Tibial nerve (tissue), 4 donors: ENCODE data around the gene SYT11.
A peak's percentile ranks its signal among the peaks of the same experiment; 100 is the strongest.

ENCODE experiments used
- CTCF ChIP-seq, 5 experiments: fragments of 200-600 bp in 3 of 5; fragments of 450-650 bp in 2 of 5; sonication (generic) in 3 of 5; IDR thresholded peaks; one replicate each; pipeline ENCODE4 v1.5.1; 2016 to 2019; ENCODE audit warnings: antibody characterized with exemption in 5 of 5, mild to moderate bottlenecking in 3 of 5, moderate library complexity in 2 of 5
- EP300 ChIP-seq, 2 donors: sonication (generic); formaldehyde crosslinking; IDR thresholded peaks; one replicate each; pipeline ENCODE4 v1.6.1; 2017; ENCODE audit warnings: antibody characterized with exemption in 2 of 2, mild to moderate bottlenecking in 1 of 2
- POLR2A ChIP-seq, 2 donors: fragments of 450-650 bp; IDR thresholded peaks; one replicate each; pipeline ENCODE4 v1.6.1; 2017; ENCODE audit warnings: antibody characterized with exemption in 2 of 2, mild to moderate bottlenecking in 2 of 2, moderate library complexity in 2 of 2

DNA sequence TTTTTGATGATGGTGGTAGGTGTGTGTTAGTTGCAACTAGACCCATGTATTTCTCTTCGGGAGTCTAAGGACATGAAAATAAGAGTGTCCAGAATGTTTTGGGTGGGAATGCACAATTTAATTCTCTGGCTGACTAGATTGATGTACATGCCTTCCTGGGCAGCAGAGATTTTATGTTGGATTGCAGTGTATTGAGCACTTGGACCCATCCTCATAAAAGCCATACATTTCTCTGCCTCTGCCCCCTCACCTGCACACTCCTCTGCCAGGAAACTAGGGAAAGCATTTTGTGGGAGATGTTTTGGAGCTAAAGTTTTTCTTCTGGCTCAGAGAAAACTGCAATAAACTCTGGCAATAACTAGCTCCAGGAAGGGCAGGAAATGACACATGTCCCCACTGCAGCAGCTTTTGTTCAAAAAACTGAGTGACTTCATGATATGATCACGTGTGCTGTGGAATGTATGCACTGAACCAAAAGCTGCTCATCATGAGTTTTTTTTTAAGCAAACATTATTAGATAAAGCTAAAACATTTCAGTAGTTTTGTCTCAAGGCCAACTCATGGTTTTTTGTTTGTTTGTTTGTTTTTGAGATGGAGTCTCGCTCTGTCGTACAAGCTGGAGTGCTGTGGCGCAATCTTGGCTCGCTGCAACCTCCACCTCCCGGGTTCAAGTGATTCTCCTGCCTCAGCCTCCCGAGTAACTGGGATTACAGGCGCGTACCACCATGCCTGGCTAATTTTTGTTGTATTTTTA is 34.2 kb downstream of the SYT11 start:
- TF ChIP-seq POLR2A (IDR thresholded peaks at IDR 0.05) (no peak), CTCF (IDR thresholded peaks at IDR 0.05) (no peak), EP300 (IDR thresholded peaks at IDR 0.05) (peak; percentile 46 to 75)
